Activated CD8-positive, alpha-beta memory T cell treated with anti-CD3 and anti-CD28 coated beads, Interleukin-2, amount 50 U/mL, for 1 hour (primary cell): ENCODE results near the gene EFHC1.

Experiments used
- DNase-seq: peaks from one replicate; pipeline ENCODE4 v3.0.0-alpha.2; 2020; ENCODE audit errors: extremely low read depth

EFHC1 gene

DNA sequence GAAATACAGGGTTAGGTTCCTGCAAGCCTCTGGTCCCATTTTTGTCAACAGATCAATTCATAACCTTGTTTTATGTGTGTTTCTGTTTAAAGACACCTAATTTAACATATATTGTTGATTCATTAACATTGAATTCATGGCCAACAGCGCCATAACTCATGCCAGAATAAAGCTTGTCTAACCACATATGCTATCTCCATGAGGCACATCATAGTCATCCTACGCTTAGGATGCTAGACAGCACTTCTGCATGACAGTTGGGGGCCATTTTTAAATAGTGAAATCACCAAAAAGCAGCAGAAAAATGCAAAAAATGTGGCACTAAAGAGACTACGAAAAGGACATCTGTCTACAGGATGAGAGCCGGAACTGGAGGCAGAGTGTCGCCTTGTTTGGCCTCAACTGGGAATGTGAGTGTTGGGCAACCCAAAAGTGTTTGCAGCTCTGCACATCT lies 118.8 kb downstream of the EFHC1 start:
- no peak for DNase-seq

GRCh38 chr6:52539607-52540006 lies 119.5 kb downstream of the EFHC1 start:
- DNase-seq = no peak

GRCh38 chr6:52540286-52540902 lies 120.3 kb downstream of the EFHC1 start:
- DNase-seq = no peak

DNA sequence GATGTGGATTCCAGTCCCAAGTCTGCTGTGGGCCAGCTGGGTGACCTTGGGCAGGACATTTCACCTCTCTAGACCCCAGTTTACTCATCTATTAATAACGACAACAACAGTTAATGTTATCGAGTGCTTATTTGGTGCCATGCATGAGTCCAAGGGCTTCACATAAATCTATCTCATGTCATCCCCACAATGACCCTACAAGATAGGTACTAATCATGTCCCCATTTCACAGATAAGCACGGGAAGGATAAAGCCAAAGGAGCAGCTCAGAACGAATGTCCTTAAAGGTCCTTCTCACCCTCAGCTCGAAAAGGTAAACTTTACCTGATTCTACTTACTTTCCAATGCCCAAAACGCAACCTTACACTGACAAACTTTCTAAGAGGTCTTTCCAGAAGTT lies 121.0 kb downstream of the EFHC1 start:
- DNase-seq = no peak

GRCh38 chr6:52543262-52543661 lies 123.1 kb downstream of the EFHC1 start:
- DNase-seq = no peak

DNA sequence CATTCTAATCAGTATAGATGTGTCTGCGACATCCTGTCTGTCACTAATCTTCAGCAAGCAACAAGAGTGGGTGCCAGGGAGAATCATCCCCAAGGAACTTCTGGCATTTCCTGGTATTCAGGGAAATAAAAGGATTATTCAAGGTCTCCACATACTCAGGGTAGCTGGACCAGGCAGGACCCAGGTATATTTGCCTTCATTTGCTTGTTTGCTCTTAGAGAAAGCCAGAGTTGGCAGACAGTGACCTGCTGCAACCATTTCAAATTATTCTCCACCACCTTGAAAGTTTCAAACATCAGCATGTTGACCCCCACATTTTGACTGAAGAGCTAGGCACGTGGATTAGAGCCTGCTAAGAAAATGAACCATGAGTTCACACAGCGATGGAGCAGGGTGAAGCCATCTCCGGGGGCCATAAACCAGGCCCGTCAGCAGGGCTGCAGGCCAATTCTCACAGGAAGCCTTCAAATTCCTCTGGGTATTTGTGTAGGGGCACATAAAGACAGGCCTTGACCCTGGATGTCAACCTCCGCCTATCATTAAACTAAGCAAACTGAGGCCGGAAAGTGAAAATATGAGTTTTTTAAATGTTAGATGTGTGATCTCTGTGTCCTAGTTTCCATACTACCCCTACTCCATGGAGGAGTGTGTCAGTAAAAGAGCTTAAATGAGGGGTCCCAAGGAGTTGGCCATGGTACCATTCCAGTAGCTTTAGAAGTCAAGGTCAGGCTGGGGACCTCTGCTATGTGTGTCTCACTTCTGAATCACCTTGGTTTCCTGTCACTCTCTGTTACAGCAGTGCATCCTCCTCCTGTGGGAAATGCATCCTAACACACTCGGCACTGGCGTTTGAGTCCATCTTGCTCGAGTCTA lies 123.8 kb downstream of the EFHC1 start:
- no peak for DNase-seq

- DNase-seq = no peak
Measured at GRCh38 chr6:52544602-52545405, 124.7 kb downstream of the EFHC1 start.

GRCh38 chr6:52545406-52546119 lies 125.4 kb downstream of the EFHC1 start:
- no peak for DNase-seq

DNA sequence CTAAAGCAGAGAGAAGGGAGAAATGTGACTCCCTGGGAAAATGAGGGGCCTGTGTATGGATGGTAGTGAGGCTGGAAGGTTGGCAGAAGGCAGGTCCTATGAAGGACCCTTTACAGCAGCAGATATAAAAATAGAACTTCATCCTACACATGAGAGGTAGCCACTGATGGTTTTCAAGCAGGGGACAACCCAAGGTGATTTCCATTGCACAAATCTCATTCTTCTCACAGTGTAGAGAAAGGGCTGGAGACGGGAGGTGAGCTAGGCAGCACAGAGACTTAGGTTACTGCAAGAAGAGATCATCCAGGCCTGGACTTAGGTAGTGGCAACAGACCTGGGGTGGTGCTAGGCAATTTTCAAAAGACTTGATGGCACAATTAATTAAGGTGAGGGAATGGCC lies 126.0 kb downstream of the EFHC1 start:
- no peak for DNase-seq

DNA sequence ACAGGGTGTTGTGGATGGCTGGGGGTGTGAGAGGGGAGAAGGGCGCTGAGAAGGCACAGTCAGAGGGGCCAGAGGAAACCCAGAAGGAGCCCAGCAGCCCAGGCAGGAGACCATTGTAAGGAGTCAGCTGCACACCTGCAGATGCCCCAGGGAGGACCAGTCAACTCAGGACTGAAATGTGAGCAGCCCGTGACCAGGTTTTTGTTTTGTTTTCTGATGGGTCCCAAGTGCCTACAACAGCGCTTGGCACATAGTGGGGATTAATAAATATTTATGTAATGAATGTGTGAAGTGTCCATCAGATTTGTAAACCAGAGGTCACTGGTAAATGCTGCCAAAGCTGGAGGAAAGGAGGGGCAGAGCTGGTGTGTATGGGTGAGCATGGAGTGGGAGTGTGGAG lies 126.5 kb downstream of the EFHC1 start:
- DNase-seq = no peak

DNA sequence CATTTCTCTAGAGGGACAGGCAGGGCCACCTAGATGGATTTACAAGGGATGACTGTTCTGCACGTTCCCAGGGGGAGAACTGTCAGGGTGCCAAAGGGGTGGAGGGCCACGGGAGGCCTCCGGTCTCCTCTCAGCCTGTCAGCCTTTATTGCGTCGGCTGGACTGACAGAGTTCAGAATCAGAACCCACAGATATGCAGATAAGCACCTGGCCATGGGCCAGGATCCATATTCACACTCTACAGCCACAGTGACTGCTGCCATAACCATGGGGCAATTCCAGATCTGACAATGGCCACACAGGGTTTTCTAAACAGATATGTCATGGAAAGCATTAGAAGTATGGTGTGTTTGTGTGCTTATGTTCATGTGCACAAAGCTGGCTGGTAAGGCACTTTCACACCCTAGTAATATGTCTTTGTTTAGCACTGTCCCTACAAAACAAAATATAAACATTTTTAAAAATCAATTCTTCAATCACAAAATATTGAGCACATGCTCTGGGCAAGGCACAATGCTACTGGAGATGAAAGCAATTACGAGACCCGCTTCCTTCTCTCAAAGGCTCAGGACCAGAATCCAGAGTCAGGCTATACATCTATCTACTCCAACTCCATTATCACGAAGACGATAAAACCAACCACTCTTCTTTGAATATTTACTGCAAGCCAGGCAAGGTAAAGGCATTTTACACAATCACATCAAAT lies 127.7 kb downstream of the EFHC1 start:
- no peak for DNase-seq

DNA sequence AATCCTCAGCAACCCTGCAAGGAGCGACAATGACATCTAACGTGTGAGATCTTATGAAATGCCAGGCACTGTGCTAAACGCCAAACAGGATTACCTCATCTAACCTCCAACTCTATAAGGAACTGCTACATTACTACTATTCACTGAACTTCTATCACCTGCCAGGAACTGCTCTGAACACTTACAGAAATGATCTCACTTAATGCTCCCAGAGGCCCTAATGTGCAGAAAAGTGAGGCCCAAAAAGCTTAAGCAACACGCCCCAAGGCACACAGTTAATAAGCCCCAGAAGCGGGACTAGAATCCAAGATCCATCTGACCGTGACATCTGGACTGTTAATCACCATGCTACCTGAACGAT lies 128.2 kb downstream of the EFHC1 start:
- DNase-seq = no peak

GRCh38 chr6:52548999-52549398 lies 128.9 kb downstream of the EFHC1 start:
- no peak for DNase-seq

DNA sequence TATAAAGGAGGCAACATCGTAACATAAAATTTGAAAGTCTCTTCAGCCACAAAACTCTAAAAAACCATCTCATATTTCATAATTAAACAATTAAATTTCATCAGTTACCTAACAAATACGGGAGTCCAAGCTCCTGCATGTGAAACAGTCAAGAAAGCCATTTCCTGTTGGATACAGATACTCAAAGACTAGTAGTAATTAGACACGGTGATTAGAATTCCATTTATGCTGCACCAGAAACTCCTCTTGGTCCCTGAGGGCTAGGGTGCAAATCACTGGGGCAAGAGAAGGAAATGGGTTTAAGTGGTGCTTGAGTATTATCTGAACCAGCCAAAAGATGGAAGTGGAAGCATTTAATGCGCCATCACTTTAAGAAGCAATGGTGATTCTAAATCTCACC lies 129.3 kb downstream of the EFHC1 start:
- DNase-seq = no peak

- no peak for DNase-seq
Measured at GRCh38 chr6:52550014-52550575, 130.0 kb downstream of the EFHC1 start.

DNA sequence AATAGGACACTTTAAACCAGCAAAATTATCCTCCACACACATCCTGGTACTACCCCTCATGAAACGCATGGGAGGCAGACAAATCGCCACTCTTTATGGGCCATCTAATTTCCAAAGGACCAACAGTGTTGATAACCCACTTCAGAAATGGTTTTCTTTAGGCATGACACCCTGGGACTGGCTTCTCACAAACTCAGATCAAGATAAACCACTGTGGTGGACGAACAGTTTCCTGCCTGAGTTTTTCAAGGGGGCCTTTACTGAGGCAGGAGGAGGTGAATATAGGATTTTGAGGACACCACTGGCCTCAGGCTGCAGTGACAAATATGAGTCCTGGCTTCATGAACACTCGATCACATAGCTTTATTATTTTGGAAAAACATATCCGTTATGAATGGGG lies 130.7 kb downstream of the EFHC1 start:
- DNase-seq = no peak

DNA sequence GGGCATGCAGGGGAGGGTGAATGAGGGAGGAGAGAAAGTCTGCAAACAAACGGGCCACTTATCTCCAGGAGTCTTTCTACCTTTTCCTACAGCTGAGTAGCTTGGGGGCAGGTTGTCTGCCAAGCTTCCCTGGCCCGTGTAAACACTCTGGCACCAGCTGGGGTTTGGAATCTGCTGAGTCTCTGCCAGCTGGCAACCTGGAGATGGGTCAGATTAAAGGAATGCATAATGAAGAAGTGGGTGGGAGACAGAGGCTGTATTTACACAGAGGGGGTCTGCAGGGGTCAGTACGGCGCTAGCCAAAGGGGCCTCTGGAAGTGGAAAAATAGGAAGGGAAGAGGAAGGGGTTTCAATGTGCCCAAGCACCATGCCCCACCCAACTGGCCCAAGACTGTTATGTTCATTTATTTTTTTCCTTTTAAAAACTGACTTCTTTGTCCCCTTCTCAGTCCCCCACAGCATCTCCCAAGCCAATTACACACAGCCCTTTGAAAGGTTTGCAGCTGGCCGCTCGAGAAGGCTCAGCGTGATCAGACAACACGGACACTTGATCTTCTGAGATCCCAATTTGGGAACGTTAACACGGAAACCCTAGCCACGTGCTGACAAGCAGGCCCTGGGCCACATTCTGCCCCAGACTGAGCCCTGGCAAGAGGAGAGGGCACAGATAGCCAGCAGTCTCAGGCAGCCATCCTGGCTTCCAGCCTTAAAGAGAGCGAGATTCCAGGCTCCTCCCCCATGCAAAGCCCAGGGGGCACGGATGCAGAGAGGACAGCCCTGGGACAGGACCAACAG lies 131.5 kb downstream of the EFHC1 start:
- DNase-seq = no peak

DNA sequence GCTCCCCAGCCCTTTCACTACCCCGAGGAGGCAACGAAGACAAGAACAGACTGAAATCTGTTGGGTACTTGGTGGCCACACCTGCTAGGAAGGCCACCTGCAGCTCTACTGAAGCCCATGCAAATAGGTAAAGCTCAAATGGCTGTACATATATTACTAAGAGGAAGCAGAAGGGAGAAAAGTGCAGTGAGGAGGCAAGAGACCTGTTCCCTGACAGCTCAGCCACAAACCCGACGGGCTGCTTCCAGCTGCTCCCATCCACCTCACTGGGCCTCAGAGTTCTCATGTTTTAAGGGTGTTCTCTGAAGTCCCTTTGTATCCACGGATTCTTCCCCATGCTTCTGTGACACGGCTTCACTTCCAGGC lies 132.1 kb downstream of the EFHC1 start:
- DNase-seq = no peak

DNA sequence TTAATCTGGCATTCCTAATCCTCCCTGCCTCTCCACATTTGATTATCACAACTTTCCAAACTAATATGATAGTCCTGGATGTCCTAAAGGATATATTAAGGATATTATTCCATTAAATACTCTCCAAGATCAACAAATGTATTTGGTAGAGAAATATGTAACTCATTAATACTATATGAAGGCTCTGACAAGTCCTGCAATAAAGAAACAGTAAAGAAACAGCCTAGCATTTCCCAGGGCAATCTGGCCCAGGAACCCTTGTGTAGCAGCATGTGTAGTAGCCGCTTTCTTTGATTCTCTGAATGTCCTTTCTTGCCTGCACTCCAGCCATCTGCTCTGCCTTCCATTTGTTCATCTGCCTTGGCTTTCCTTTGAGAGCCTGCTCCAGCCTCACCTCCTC lies 133.0 kb downstream of the EFHC1 start:
- no peak for DNase-seq

DNA sequence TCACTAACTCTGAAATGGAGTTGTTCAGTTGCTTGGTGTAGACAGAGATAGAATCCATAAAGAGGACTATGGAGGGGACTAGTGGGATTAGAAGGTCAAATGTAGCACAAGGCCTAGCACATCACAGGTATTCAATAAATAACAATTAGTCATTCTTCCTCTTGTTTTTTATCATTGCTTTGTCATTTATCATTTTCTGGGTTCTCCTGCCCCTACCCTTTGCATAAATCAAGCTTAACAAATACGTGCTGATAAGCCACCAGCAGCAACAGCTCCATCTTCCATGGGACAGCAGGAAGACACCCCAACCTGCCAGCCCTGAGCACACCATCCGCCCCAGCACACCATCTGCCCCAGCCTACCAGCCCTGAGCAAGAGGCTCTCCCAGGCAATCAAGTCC lies 133.6 kb downstream of the EFHC1 start:
- DNase-seq = no peak
